Measurements from ENCODE around the gene TTC9C. TPM values are rescaled to one million over a fixed set of nuclear protein-coding genes. Genes with fewer than 3 reads are reported as not detected.

TTC9C gene
- total and polyA plus RNA-seq, 2 of the 8 experiments (the other 6 are each of a cell fraction or from before 2014, with no cell fraction given), result 25.4 to 34.1 TPM

DNA sequence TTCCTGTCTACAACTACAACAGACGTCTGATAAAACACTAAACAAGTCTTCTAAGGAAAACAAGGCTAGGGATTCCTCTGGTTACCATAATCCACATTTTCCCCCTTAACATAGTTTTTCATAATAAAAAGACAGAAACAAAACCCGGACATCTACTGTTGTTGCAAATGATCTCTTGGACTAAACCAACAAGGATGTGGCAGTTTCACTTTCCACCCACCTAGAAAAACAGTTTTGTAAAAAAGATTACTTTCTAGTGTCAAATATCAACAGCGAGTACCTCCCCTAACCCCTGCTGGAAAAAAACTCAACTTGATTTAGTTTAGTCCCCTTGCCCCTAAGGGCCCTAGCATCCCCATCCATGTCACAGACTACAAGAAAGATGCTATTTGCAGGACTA is 15.4 kb upstream of the TTC9C start:
- Histone ChIP-seq H3K23me2 (ENCODE audit: low read depth, low read length) (peaks cover 8% of the 10 kb centered on the region), H4K5ac (ENCODE audit: insufficient read length, low read depth, low read length) (no peak overlapping the region), H2BK120ac (replicated peaks; ENCODE audit: low read depth, low read length) (no peak overlapping the region), H3K79me1 (ENCODE audit: low read depth, low read length) (no peaks in the 10 kb centered on the region; the same call in 1 of the 2 replicates), H2BK5ac (ENCODE audit: low read depth, low read length) (no peak overlapping the region), H2BK15ac (ENCODE audit: low read length) (no peak overlapping the region), H2BK20ac (ENCODE audit: low read length) (no peak overlapping the region), H4K20me1 (replicated peaks in 1 of 2; ENCODE audit: control insufficient read depth in 1 of 2, insufficient read depth in 2 of 2, low read length in 2 of 2) (peaks cover 0 to 3% of the 10 kb centered on the region in 2 experiments), H4K8ac (ENCODE audit: extremely low read depth, insufficient read depth, low read length) (no peak overlapping the region), H3K79me2 (ENCODE audit: control insufficient read depth in 1 of 2, insufficient read depth in 2 of 2, low read length in 2 of 2) (peaks cover 0 to 11% of the 10 kb centered on the region in 2 experiments; a peak in 2 of 4 replicates), H3K9me3 (ENCODE audit: insufficient read depth in 2 of 2, low read depth in 1 of 2, low read length in 1 of 2) (no peaks in the 10 kb centered on the region), H2BK12ac (ENCODE audit: low read depth, low read length) (no peak overlapping the region), H2AFZ (ENCODE audit: low read length) (no peak overlapping the region), H3K56ac (replicated peaks; ENCODE audit: insufficient read length, low read depth, low read length) (no peak overlapping the region), H3K36me3 (ENCODE audit: control insufficient read depth in 2 of 4, insufficient read depth in 4 of 4, low read length in 3 of 4) (peaks cover 26 to 72% (median 50%) of the 10 kb centered on the region in 4 experiments), H4K91ac (replicated peaks; ENCODE audit: insufficient read length, low read length) (no peak overlapping the region), H3K4me3 (ENCODE audit: extremely low read depth in 1 of 4, insufficient read depth in 2 of 4, low read depth in 3 of 4, low read length in 4 of 4) (no peak overlapping the region), H3K4ac (replicated peaks; ENCODE audit: insufficient read length, low read depth, low read length) (no peak overlapping the region), H3K23ac (ENCODE audit: insufficient read length) (no peak overlapping the region), H3K27me3 (replicated peaks in 1 of 4; ENCODE audit: control insufficient read depth in 3 of 4, extremely low read depth in 1 of 4, insufficient read depth in 3 of 4, low read length in 3 of 4) (no peaks in the 10 kb centered on the region; a peak in 1 of 7 replicates), H3K18ac (ENCODE audit: extremely low read depth, low read length) (no peak overlapping the region), H3K9ac (replicated peaks in 1 of 4; ENCODE audit: extremely low read depth in 1 of 4, low read depth in 3 of 4, low read length in 3 of 4) (no peak overlapping the region), H2AK5ac (ENCODE audit: low read depth, low read length) (no peak overlapping the region), H3K4me2 (ENCODE audit: insufficient read depth in 1 of 2, low read depth in 2 of 2, low read length in 2 of 2) (no peak overlapping the region), H3K27ac (ENCODE audit: low read depth, low read length) (no peak overlapping the region), H3K14ac (ENCODE audit: insufficient read length) (no peak overlapping the region), H3K4me1 (replicated peaks in 1 of 4; ENCODE audit: control insufficient read depth in 3 of 4, insufficient read depth in 4 of 4, low read length in 3 of 4) (peaks cover 3 to 32% (median 14%) of the 10 kb centered on the region in 4 experiments)
- ChIA-PET CTCF (ENCODE audit: partially characterized antibody) (interaction anchor here (0.8 to 4.0 kb wide), 3 partner anchors 11 to 73 kb away, joined by 3 to 26 read pairs (median 3); partner anchors contain the start of gene TAF6L), POLR2A (ENCODE audit: partially characterized antibody) (interaction anchor here (0.9 to 61.4 kb wide), 6 partner anchors 10 to 177 kb away, joined by 3 to 2041 read pairs (median 4); partner anchors contain the start of genes C11orf98, CSKMT, GANAB and HNRNPUL2)
- 89% methylated on average over 3 of the region's 3 CpGs; no CpG with 5 or more reads in 1 of the 2 experiments for WGBS, 2 experiments (ENCODE audit: extremely low coverage in 1 of 2, insufficient coverage in 1 of 2, insufficient read length in 1 of 2, insufficient replicate concordance in 2 of 2, low coverage in 1 of 2, low lambda C conversion rate in 2 of 2, missing lambda C conversion rate in 1 of 2)
- no peak for DNase-seq (ENCODE audit: low read depth in 1 of 2, low spot score in 2 of 2)
- no peak for FAIRE-seq
- TF ChIP-seq CREB1 (IDR thresholded peaks at IDR 0.05), result no peak
- TF ChIP-seq POLR2A (IDR thresholded peaks at IDR 0.05; ENCODE audit: control extremely low read depth in 1 of 2, low read depth in 2 of 2, low read length in 2 of 2), result no peak
- TF ChIP-seq CTBP2 (IDR thresholded peaks at IDR 0.05; ENCODE audit: borderline replicate concordance, insufficient read depth, insufficient read length, low read length), result no peak
- TF ChIP-seq PHF8 (conservative IDR thresholded peaks at IDR 0.05; ENCODE audit: low read depth, low read length), result no peak
- TF ChIP-seq ZNF274 (IDR thresholded peaks at IDR 0.05; ENCODE audit: borderline replicate concordance, extremely low read depth, low read length), result no peak
- no peak for TF ChIP-seq EZH2 (IDR thresholded peaks at IDR 0.05; ENCODE audit: low read depth, low read length, severe bottlenecking)
- no peak for TF ChIP-seq POU5F1 (IDR thresholded peaks at IDR 0.05; ENCODE audit: low read depth, low read length)
- no peak for TF ChIP-seq SAP30 (IDR thresholded peaks at IDR 0.05; ENCODE audit: insufficient read depth, insufficient replicate concordance, low read length)
- no peak for TF ChIP-seq HDAC2 (IDR thresholded peaks at IDR 0.05; ENCODE audit: borderline replicate concordance in 1 of 2, low read depth in 2 of 2, low read length in 2 of 2)
- TF ChIP-seq HDAC6 (IDR thresholded peaks at IDR 0.05; ENCODE audit: low read depth, low read length), result no peak
- no peak for TF ChIP-seq TBP (IDR thresholded peaks at IDR 0.05; ENCODE audit: low read depth, low read length)
- no peak for TF ChIP-seq SP4 (IDR thresholded peaks at IDR 0.05; ENCODE audit: low read length)
- TF ChIP-seq RAD21 (IDR thresholded peaks at IDR 0.05 in 1 of 2, conservative IDR thresholded peaks at IDR 0.05 in 1 of 2; ENCODE audit: low read depth in 2 of 2, low read length in 2 of 2), result no peak
- no peak for TF ChIP-seq YY1 (IDR thresholded peaks at IDR 0.05; ENCODE audit: low read depth, low read length)

Data from H1 (cell line).